HEK293 (cell line): Measurements from ENCODE around the gene AEBP1.

Experiments used
- CTCF ChIA-PET: fragments of 350-600 bp; formaldehyde crosslinking; extraction: SDS; loops from one replicate; lab custom pipeline; 2021; ENCODE audit warnings: antibody characterized with exemption; lab: Yijun Ruan, JAX
- POLR2A ChIA-PET: fragments of 300-600 bp; formaldehyde crosslinking; extraction: SDS; loops from one replicate; lab custom pipeline; 2020; ENCODE audit warnings: antibody characterized with exemption, inconsistent platforms; lab: Yijun Ruan, JAX
- H3K27ac ChIP-seq: fragments of 200-500 bp; sonication (Bioruptor generic); 2 replicates; pipeline ENCODE4 v1.5.1; 2014; ENCODE audit warnings: low read depth, low read length, control low read depth, inconsistent platforms; ENCODE audit errors: extremely low read depth
- H3K36me3 ChIP-seq, 2 experiments: fragments of 200-500 bp in 1 of 2; sonication (Bioruptor generic) in 1 of 2; 1 replicate in 1 of 2; 2 replicates in 1 of 2; pipeline ENCODE4 v1.5.1; 2014 to 2017; ENCODE audit warnings: inconsistent platforms in 2 of 2, low read length in 2 of 2; ENCODE audit not compliant: control insufficient read depth in 2 of 2, insufficient read depth in 1 of 2
- H3K4me1 ChIP-seq: fragments of 200-500 bp; sonication (Bioruptor generic); 2 replicates; pipeline ENCODE4 v1.5.1; 2014; ENCODE audit warnings: mild to moderate bottlenecking, low read length, inconsistent platforms; ENCODE audit not compliant: control insufficient read depth, insufficient read depth
- H3K4me3 ChIP-seq: 2 replicates; pipeline ENCODE4 v1.5.1; 2011; ENCODE audit warnings: low read depth, mild to moderate bottlenecking, control low read depth, low read length, moderate library complexity
- H3K9me3 ChIP-seq: fragments of 200-500 bp; sonication (Bioruptor generic); 2 replicates; pipeline ENCODE4 v1.5.1; 2014; ENCODE audit warnings: low read depth, low read length, inconsistent platforms; ENCODE audit not compliant: control insufficient read depth, insufficient read depth
- EGR2 ChIP-seq: fragments of 450-650 bp; formaldehyde crosslinking; IDR thresholded peaks from 2 replicates; pipeline ENCODE4 v1.5.1; 2016; ENCODE audit warnings: low read depth, missing biosample characterization, missing genetic modification characterization
- KLF10 ChIP-seq: fragments of 450-650 bp; IDR thresholded peaks from 2 replicates; pipeline ENCODE4 v1.5.1; 2018; ENCODE audit warnings: missing biosample characterization, mild to moderate bottlenecking, missing genetic modification characterization
- RBAK ChIP-seq: fragments of 450-650 bp; formaldehyde crosslinking; IDR thresholded peaks from 2 replicates; pipeline ENCODE4 v1.5.1; 2016; ENCODE audit warnings: missing biosample characterization, missing genetic modification characterization
- SCRT2 ChIP-seq: fragments of 450-650 bp; formaldehyde crosslinking; IDR thresholded peaks from 2 replicates; pipeline ENCODE4 v1.5.1; 2016; ENCODE audit warnings: missing biosample characterization, missing genetic modification characterization
- SP3 ChIP-seq: fragments of 450-650 bp; formaldehyde crosslinking; IDR thresholded peaks from 2 replicates; pipeline ENCODE4 v1.5.1; 2016; ENCODE audit warnings: missing biosample characterization, missing genetic modification characterization
- ZNF132 ChIP-seq: fragments of 450-650 bp; formaldehyde crosslinking; IDR thresholded peaks from 2 replicates; pipeline ENCODE4 v1.5.1; 2017; ENCODE audit warnings: missing biosample characterization, missing genetic modification characterization, borderline replicate concordance
- ZNF157 ChIP-seq: fragments of 450-650 bp; formaldehyde crosslinking; IDR thresholded peaks from 2 replicates; pipeline ENCODE4 v1.5.1; 2016; ENCODE audit warnings: missing biosample characterization, missing genetic modification characterization
- ZNF174 ChIP-seq: fragments of 450-650 bp; formaldehyde crosslinking; IDR thresholded peaks from 2 replicates; pipeline ENCODE4 v1.5.0; 2017; ENCODE audit warnings: missing biosample characterization, mild to moderate bottlenecking, missing genetic modification characterization
- ZNF211 ChIP-seq: fragments of 450-650 bp; formaldehyde crosslinking; IDR thresholded peaks from 2 replicates; pipeline ENCODE4 v1.5.1; 2016; ENCODE audit warnings: low read depth, missing biosample characterization, missing genetic modification characterization
- ZNF335 ChIP-seq: fragments of 450-650 bp; formaldehyde crosslinking; conservative IDR thresholded peaks from 2 replicates; pipeline ENCODE4 v1.5.1; 2016; ENCODE audit warnings: missing biosample characterization, missing genetic modification characterization
- ZNF354C ChIP-seq: fragments of 450-650 bp; formaldehyde crosslinking; IDR thresholded peaks from 2 replicates; pipeline ENCODE4 v1.5.1; 2016; ENCODE audit warnings: missing biosample characterization, missing genetic modification characterization, low read depth, borderline replicate concordance
- ZNF366 ChIP-seq: fragments of 450-650 bp; formaldehyde crosslinking; conservative IDR thresholded peaks from 2 replicates; pipeline ENCODE4 v1.5.1; 2016; ENCODE audit warnings: missing biosample characterization, missing genetic modification characterization
- ZNF37A ChIP-seq: fragments of 450-650 bp; IDR thresholded peaks from 2 replicates; pipeline ENCODE4 v1.5.1; 2018; ENCODE audit warnings: missing biosample characterization, missing genetic modification characterization
- ZNF548 ChIP-seq: fragments of 450-650 bp; formaldehyde crosslinking; IDR thresholded peaks from 2 replicates; pipeline ENCODE4 v1.5.1; 2016; ENCODE audit warnings: missing biosample characterization, missing genetic modification characterization
- ZNF558 ChIP-seq: fragments of 450-650 bp; formaldehyde crosslinking; IDR thresholded peaks from 2 replicates; pipeline ENCODE4 v1.5.1; 2016; ENCODE audit warnings: missing biosample characterization, missing genetic modification characterization
- ZNF623 ChIP-seq: fragments of 450-650 bp; formaldehyde crosslinking; IDR thresholded peaks from 2 replicates; pipeline ENCODE4 v1.5.1; 2016; ENCODE audit warnings: missing biosample characterization, missing genetic modification characterization
- ZNF624 ChIP-seq: fragments of 450-650 bp; formaldehyde crosslinking; IDR thresholded peaks from 2 replicates; pipeline ENCODE4 v1.5.1; 2017; ENCODE audit warnings: missing biosample characterization, missing genetic modification characterization
- ZNF664 ChIP-seq: fragments of 450-650 bp; formaldehyde crosslinking; IDR thresholded peaks from 2 replicates; pipeline ENCODE4 v1.5.1; 2016; ENCODE audit warnings: missing biosample characterization, missing genetic modification characterization
- ZNF677 ChIP-seq: fragments of 450-650 bp; IDR thresholded peaks from 2 replicates; pipeline ENCODE4 v1.5.0; 2018; ENCODE audit warnings: missing biosample characterization, mild to moderate bottlenecking, missing genetic modification characterization, moderate library complexity
- ZNF768 ChIP-seq: fragments of 450-650 bp; formaldehyde crosslinking; IDR thresholded peaks from 2 replicates; pipeline ENCODE4 v1.5.1; 2018; ENCODE audit warnings: missing biosample characterization, mild to moderate bottlenecking, missing genetic modification characterization
- ZNF837 ChIP-seq: fragments of 450-650 bp; formaldehyde crosslinking; IDR thresholded peaks from 2 replicates; pipeline ENCODE4 v1.5.1; 2016; ENCODE audit warnings: missing biosample characterization, missing genetic modification characterization
- ZSCAN16 ChIP-seq: fragments of 450-650 bp; formaldehyde crosslinking; IDR thresholded peaks from 2 replicates; pipeline ENCODE4 v1.5.1; 2016; ENCODE audit warnings: missing biosample characterization, missing genetic modification characterization
- TF ChIP-seq, protein P1 (sequence below): fragments of 450-650 bp; formaldehyde crosslinking; IDR thresholded peaks from 2 replicates; pipeline ENCODE4 v1.5.1; 2016; ENCODE audit warnings: missing biosample characterization, missing genetic modification characterization
- TF ChIP-seq, protein P2 (sequence below): fragments of 450-650 bp; formaldehyde crosslinking; IDR thresholded peaks from 2 replicates; pipeline ENCODE4 v1.5.1; 2016; ENCODE audit warnings: missing biosample characterization, missing genetic modification characterization

AEBP1 gene

DNA sequence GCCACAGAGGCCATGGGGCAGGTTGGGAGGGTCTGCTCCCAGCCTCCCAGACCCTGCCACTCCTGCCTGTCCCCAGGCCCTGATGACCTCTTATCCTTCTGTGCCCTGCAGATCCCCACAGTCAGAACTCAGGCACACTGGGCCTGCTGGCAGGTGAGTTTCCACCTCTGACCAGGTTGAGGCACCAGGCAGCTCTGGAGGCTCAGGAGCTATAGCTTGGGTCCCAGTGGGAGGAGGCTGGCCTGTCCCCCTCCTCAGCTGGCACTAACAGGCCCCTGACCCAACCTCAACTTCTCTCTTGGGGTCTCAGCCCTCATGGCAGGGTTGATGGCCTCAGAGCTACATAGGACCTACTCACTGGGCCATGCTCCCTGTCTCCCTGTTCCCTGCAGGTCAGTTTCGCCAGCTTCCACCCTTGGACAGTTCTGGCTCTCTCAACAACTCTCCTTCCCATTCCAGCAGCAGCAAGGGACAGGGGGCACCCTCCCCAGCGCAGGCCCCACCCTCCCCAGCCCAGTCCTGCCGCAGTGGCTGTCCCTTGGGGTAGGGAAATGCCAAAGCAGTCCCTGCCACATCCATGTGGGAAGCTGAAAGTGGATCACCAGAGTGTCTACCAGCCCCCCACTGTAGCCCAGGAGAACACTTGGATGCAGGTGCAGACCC is 2.7 kb upstream of the AEBP1 start (continued):
- TF ChIP-seq ZNF37A (tag by site-specific recombination) (no peak), SP3 (no peak), ZNF174 (tag by site-specific recombination) (no peak), EGR2 (tag by site-specific recombination) (no peak), ZNF335 (tag by site-specific recombination) (no peak)

DNA sequence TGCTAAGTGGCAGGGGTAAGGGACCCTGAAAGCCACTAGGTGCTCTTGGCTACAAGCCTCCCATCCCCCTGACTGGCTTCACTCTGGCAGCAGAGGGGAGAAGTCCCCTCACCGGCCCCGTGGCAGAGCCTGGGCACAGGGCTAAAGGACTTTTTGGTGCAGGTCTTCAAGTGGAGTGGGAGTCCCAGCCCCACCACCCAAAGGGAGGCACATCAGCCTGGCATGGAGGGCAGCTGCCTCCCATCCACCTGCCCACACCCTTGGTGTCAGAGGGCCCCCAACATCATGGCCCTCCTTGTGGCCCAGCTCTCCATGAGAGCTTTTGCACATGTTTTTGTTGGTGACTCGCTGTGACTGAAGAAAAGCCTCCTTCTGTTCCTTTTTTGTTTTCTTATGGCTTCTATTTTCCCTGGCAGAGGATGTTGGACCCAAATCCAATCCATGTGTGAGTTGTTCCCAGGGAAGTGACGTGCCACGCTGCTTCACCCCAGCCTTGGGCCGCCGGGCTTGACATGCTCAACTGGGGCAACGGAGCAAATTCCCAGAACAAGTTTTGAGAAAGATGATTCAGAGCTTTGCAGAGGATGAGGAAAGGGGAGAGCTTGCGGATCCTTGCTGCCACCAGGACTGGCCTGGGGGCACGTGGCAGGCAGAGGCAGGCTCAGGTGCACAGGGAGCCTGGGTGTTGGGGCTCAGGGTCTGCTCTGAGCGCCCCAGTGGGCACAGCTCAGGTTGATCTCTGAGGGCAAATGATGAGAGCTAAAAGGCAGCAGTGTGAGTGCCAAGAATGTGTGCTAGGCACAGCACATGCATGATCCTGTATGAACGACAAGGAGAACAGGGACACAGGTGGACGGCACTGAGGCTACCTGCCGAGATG is 1.9 kb upstream of the AEBP1 start:
- TF ChIP-seq ZNF677 (tag by site-specific recombination) (no peak), ZNF624 (tag by site-specific recombination) (no peak), SCRT2 (tag by site-specific recombination) (no peak), ZNF548 (tag by site-specific recombination) (no peak), ZNF837 (no peak), ZNF157 (no peak), ZNF366 (tag by site-specific recombination) (no peak), RBAK (no peak), KLF10 (tag by site-specific recombination) (no peak), ZNF132 (tag by site-specific recombination) (no peak), ZNF354C (tag by site-specific recombination) (no peak), ZSCAN16 (tag by site-specific recombination) (no peak), ZNF664 (tag by site-specific recombination) (no peak), ZNF623 (tag by site-specific recombination) (no peak), ZNF211 (tag by site-specific recombination) (no peak), ZNF558 (tag by site-specific recombination) (no peak), ZNF768 (tag by site-specific recombination) (no peak)
- TF ChIP-seq, protein P1, sequence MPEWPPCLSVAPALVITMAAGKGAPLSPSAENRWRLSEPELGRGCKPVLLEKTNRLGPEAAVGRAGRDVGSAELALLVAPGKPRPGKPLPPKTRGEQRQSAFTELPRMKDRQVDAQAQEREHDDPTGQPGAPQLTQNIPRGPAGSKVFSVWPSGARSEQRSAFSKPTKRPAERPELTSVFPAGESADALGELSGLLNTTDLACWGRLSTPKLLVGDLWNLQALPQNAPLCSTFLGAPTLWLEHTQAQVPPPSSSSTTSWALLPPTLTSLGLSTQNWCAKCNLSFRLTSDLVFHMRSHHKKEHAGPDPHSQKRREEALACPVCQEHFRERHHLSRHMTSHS (tag by site-specific recombination): no peak
- TF ChIP-seq, protein P2, sequence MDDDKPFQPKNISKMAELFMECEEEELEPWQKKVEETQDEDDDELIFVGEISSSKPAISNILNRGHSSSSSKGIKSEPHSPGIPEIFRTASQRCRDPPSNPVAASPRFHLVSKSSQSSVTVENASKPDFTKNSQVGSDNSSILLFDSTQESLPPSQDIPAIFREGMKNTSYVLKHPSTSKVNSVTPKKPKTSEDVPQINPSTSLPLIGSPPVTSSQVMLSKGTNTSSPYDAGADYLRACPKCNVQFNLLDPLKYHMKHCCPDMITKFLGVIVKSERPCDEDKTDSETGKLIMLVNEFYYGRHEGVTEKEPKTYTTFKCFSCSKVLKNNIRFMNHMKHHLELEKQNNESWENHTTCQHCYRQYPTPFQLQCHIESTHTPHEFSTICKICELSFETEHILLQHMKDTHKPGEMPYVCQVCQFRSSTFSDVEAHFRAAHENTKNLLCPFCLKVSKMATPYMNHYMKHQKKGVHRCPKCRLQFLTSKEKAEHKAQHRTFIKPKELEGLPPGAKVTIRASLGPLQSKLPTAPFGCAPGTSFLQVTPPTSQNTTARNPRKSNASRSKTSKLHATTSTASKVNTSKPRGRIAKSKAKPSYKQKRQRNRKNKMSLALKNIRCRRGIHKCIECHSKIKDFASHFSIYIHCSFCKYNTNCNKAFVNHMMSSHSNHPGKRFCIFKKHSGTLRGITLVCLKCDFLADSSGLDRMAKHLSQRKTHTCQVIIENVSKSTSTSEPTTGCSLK (tag by site-specific recombination): no peak
- TF ChIP-seq, all 188 proteins: peak for 0
- Histone ChIP-seq H3K36me3 (no peaks in the 10 kb centered on the region), H3K4me1 (no peaks in the 10 kb centered on the region), H3K27ac (no peak overlapping the region), H3K4me3 (no peak overlapping the region), H3K9me3 (no peaks in the 10 kb centered on the region)
- ChIA-PET CTCF (interaction anchor here (1.3 kb wide), 1 partner anchor 95 kb away, joined by 3 read pairs; no protein-coding TSS in a partner anchor), POLR2A (no interaction called here)
